Measurements from ENCODE around the gene CSRP1. TPM values are rescaled to one million over a fixed set of nuclear protein-coding genes. Genes with fewer than 3 reads are reported as not detected.

CSRP1 gene
- total and polyA plus RNA-seq, 2 of the 13 experiments (the other 11 are each of a cell fraction or from before 2014, with no cell fraction given), result 17.7 to 68.9 TPM

GRCh38 chr1:201495551-201496295 lies 11.2 kb downstream of the CSRP1 start (continued):
- peak; percentile 86 for TF ChIP-seq ZNF687 (CRISPR knock-in tag; IDR thresholded peaks at IDR 0.05)
- no peak for TF ChIP-seq ZNF704 (CRISPR knock-in tag; IDR thresholded peaks at IDR 0.05; ENCODE audit: borderline replicate concordance)
- TF ChIP-seq ZBTB7A (CRISPR knock-in tag; IDR thresholded peaks at IDR 0.05), result no peak
- TF ChIP-seq ZNF124 (CRISPR knock-in tag; IDR thresholded peaks at IDR 0.05), result 0 out of 2 replicates have a peak, but pooled peaks have one; percentile 23
- 0 out of 2 replicates have a peak, but pooled peaks have one; percentile 40 for TF ChIP-seq ZFP82 (CRISPR knock-in tag; IDR thresholded peaks at IDR 0.05; ENCODE audit: borderline replicate concordance)
- no peak for TF ChIP-seq STAT5B (CRISPR knock-in tag; IDR thresholded peaks at IDR 0.05)
- TF ChIP-seq FOXK2 (IDR thresholded peaks at IDR 0.05), result peak; percentile 73
- no peak for TF ChIP-seq ZSCAN22 (CRISPR knock-in tag; IDR thresholded peaks at IDR 0.05)
- TF ChIP-seq CENPX (CRISPR knock-in tag; IDR thresholded peaks at IDR 0.05), result no peak
- TF ChIP-seq, protein P1, sequence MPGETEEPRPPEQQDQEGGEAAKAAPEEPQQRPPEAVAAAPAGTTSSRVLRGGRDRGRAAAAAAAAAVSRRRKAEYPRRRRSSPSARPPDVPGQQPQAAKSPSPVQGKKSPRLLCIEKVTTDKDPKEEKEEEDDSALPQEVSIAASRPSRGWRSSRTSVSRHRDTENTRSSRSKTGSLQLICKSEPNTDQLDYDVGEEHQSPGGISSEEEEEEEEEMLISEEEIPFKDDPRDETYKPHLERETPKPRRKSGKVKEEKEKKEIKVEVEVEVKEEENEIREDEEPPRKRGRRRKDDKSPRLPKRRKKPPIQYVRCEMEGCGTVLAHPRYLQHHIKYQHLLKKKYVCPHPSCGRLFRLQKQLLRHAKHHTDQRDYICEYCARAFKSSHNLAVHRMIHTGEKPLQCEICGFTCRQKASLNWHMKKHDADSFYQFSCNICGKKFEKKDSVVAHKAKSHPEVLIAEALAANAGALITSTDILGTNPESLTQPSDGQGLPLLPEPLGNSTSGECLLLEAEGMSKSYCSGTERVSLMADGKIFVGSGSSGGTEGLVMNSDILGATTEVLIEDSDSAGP (CRISPR knock-in tag; IDR thresholded peaks at IDR 0.05; ENCODE audit: borderline replicate concordance), result peak; percentile 64; the same call in 1 of the 2 replicates
- peak; percentile 78 for TF ChIP-seq FOXO1 (CRISPR knock-in tag; IDR thresholded peaks at IDR 0.05)
- TF ChIP-seq ZNF317 (CRISPR knock-in tag; IDR thresholded peaks at IDR 0.05), result no peak
- no peak for TF ChIP-seq GTF3A (CRISPR knock-in tag; conservative IDR thresholded peaks at IDR 0.05)
- TF ChIP-seq PHF21A (CRISPR knock-in tag; IDR thresholded peaks at IDR 0.05), result peak; percentile 77
- TF ChIP-seq NCOA1 (CRISPR knock-in tag; IDR thresholded peaks at IDR 0.05), result no peak
- no peak for TF ChIP-seq PRMT3 (CRISPR knock-in tag; IDR thresholded peaks at IDR 0.05; ENCODE audit: borderline replicate concordance, low read depth)
- no peak for TF ChIP-seq ZNF510 (CRISPR knock-in tag; IDR thresholded peaks at IDR 0.05; ENCODE audit: low read depth)
- TF ChIP-seq ATAD3A (CRISPR knock-in tag; IDR thresholded peaks at IDR 0.05), result no peak
- no peak; the same call in none of the 2 replicates for TF ChIP-seq HDAC2 (CRISPR knock-in tag; IDR thresholded peaks at IDR 0.05)
- no peak for TF ChIP-seq GLI4 (CRISPR knock-in tag; IDR thresholded peaks at IDR 0.05; ENCODE audit: borderline replicate concordance)
- TF ChIP-seq, protein P2, sequence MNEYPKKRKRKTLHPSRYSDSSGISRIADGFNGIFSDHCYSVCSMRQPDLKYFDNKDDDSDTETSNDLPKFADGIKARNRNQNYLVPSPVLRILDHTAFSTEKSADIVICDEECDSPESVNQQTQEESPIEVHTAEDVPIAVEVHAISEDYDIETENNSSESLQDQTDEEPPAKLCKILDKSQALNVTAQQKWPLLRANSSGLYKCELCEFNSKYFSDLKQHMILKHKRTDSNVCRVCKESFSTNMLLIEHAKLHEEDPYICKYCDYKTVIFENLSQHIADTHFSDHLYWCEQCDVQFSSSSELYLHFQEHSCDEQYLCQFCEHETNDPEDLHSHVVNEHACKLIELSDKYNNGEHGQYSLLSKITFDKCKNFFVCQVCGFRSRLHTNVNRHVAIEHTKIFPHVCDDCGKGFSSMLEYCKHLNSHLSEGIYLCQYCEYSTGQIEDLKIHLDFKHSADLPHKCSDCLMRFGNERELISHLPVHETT (CRISPR knock-in tag; conservative IDR thresholded peaks at IDR 0.05), result no peak
- TF ChIP-seq ZKSCAN5 (CRISPR knock-in tag; IDR thresholded peaks at IDR 0.05), result no peak
- TF ChIP-seq KLF12 (CRISPR knock-in tag; IDR thresholded peaks at IDR 0.05; ENCODE audit: borderline replicate concordance), result no peak
